ENCODE results near the gene MAZ. TPM values are rescaled to one million over a fixed set of nuclear protein-coding genes. Genes with fewer than 3 reads are reported as not detected.

MAZ gene
- total and polyA plus RNA-seq, 2 of the 13 experiments (the other 11 are each of a cell fraction or from before 2014, with no cell fraction given) = 203 to 277 TPM

GRCh38 chr16:29805232-29806098, 864 bp upstream of the MAZ start (continued):
- 0 out of 2 replicates have a peak, but pooled peaks have one; percentile 48 for TF ChIP-seq ZBTB39 (CRISPR knock-in tag; IDR thresholded peaks at IDR 0.05)
- TF ChIP-seq HOXA5 (CRISPR knock-in tag; IDR thresholded peaks at IDR 0.05) = peak; percentile 90
- TF ChIP-seq NBN (conservative IDR thresholded peaks at IDR 0.05) = no peak
- no peak for TF ChIP-seq MAFF (IDR thresholded peaks at IDR 0.05; ENCODE audit: low read depth, low read length)
- peak; percentile 96 for TF ChIP-seq REL (CRISPR knock-in tag; conservative IDR thresholded peaks at IDR 0.05)
- peak; percentile 93; the same call in 1 of the 2 replicates for TF ChIP-seq ZNF724P (CRISPR knock-in tag; IDR thresholded peaks at IDR 0.05; ENCODE audit: borderline replicate concordance)
- TF ChIP-seq CTCF (CRISPR knock-in tag; IDR thresholded peaks at IDR 0.05) = peak; percentile 36
- TF ChIP-seq ZNF441 (CRISPR knock-in tag; IDR thresholded peaks at IDR 0.05; ENCODE audit: borderline replicate concordance) = no peak
- TF ChIP-seq, protein P1, sequence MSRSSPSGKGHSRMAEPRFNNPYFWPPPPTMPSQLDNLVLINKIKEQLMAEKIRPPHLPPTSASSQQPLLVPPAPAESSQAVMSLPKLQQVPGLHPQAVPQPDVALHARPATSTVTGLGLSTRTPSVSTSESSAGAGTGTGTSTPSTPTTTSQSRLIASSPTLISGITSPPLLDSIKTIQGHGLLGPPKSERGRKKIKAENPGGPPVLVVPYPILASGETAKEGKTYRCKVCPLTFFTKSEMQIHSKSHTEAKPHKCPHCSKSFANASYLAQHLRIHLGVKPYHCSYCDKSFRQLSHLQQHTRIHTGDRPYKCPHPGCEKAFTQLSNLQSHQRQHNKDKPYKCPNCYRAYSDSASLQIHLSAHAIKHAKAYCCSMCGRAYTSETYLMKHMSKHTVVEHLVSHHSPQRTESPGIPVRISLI (CRISPR knock-in tag; IDR thresholded peaks at IDR 0.05; ENCODE audit: borderline replicate concordance) = peak; percentile 58; the same call in 1 of the 2 replicates
- peak; percentile 96 for TF ChIP-seq ZNF670 (CRISPR knock-in tag; IDR thresholded peaks at IDR 0.05; ENCODE audit: borderline replicate concordance)
- peak; percentile 94 for TF ChIP-seq ASH2L (IDR thresholded peaks at IDR 0.05; ENCODE audit: insufficient read length, low read depth, low read length)
- TF ChIP-seq, protein P2, sequence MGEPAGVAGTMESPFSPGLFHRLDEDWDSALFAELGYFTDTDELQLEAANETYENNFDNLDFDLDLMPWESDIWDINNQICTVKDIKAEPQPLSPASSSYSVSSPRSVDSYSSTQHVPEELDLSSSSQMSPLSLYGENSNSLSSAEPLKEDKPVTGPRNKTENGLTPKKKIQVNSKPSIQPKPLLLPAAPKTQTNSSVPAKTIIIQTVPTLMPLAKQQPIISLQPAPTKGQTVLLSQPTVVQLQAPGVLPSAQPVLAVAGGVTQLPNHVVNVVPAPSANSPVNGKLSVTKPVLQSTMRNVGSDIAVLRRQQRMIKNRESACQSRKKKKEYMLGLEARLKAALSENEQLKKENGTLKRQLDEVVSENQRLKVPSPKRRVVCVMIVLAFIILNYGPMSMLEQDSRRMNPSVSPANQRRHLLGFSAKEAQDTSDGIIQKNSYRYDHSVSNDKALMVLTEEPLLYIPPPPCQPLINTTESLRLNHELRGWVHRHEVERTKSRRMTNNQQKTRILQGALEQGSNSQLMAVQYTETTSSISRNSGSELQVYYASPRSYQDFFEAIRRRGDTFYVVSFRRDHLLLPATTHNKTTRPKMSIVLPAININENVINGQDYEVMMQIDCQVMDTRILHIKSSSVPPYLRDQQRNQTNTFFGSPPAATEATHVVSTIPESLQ (CRISPR knock-in tag; conservative IDR thresholded peaks at IDR 0.05) = peak; percentile 90; the same call in 1 of the 2 replicates
- 0 out of 2 replicates have a peak, but pooled peaks have one; percentile 20 for TF ChIP-seq ZNF367 (CRISPR knock-in tag; IDR thresholded peaks at IDR 0.05; ENCODE audit: borderline replicate concordance)
- peak; percentile 96 for TF ChIP-seq ZNF18 (CRISPR knock-in tag; IDR thresholded peaks at IDR 0.05; ENCODE audit: insufficient replicate concordance)

Data from HepG2 (cell line).